ENCODE results near the gene HLA-DRB1. TPM values are rescaled to one million over a fixed set of nuclear protein-coding genes. Genes with fewer than 3 reads are reported as not detected.

The HLA-DRB1 gene
- total RNA-seq, 1 experiment from 2014 or later, result 1.4 TPM

- CTCF ChIA-PET, result no interaction called here
- no peak for ATAC-seq
- H3K27ac Mint-ChIP-seq, result no peak overlapping the region
Observed at GRCh38 chr6:32603888-32604287, 14.2 kb upstream of the HLA-DRB1 start.

GRCh38 chr6:32603222-32603621 is 13.6 kb upstream of the HLA-DRB1 start:
- Mint-ChIP-seq H3K27ac (no peak overlapping the region), H3K36me3 (peaks cover 3% of the 10 kb centered on the region), H3K27me3 (ENCODE audit: low read depth) (peaks cover 23% of the 10 kb centered on the region), H3K9me3 (peaks cover 12% of the 10 kb centered on the region), H3K4me1 (no peaks in the 10 kb centered on the region), H3K4me3 (no peak overlapping the region)
- no peak for DNase-seq (ENCODE audit: low spot score)
- no peak for TF ChIP-seq ZSCAN18 (CRISPR knock-in tag; IDR thresholded peaks at IDR 0.05)
- no peak for TF ChIP-seq JAZF1 (CRISPR knock-in tag; IDR thresholded peaks at IDR 0.05)
- TF ChIP-seq ZNF532 (CRISPR knock-in tag; IDR thresholded peaks at IDR 0.05; ENCODE audit: borderline replicate concordance), result no peak
- no peak for TF ChIP-seq HMGA2 (CRISPR knock-in tag; IDR thresholded peaks at IDR 0.05)
- TF ChIP-seq HMGXB4 (CRISPR knock-in tag; IDR thresholded peaks at IDR 0.05), result no peak
- TF ChIP-seq NR2C2 (CRISPR knock-in tag; IDR thresholded peaks at IDR 0.05), result no peak
- TF ChIP-seq OVOL2 (CRISPR knock-in tag; IDR thresholded peaks at IDR 0.05; ENCODE audit: borderline replicate concordance), result no peak
- no peak for TF ChIP-seq JUN (CRISPR knock-in tag; IDR thresholded peaks at IDR 0.05)
- no peak for TF ChIP-seq TP53 (CRISPR knock-in tag; IDR thresholded peaks at IDR 0.05)
- ChIA-PET POLR2A (no interaction called here), CTCF (no interaction called here)
- ATAC-seq, result no peak

More at GRCh38 chr6:32603888-32604287, 14.2 kb upstream of the HLA-DRB1 start:
- H3K4me1 Mint-ChIP-seq, result no peaks in the 10 kb centered on the region
- H3K36me3 Mint-ChIP-seq, result peaks cover 2% of the 10 kb centered on the region
- H3K4me3 Mint-ChIP-seq, result no peak overlapping the region
- peaks cover 23% of the 10 kb centered on the region for H3K27me3 Mint-ChIP-seq (ENCODE audit: low read depth)
- peaks cover 9% of the 10 kb centered on the region for H3K9me3 Mint-ChIP-seq
- TF ChIP-seq GRHL2 (CRISPR knock-in tag; IDR thresholded peaks at IDR 0.05; ENCODE audit: insufficient replicate concordance, severe bottlenecking) (no peak), SOX15 (CRISPR knock-in tag; IDR thresholded peaks at IDR 0.05) (no peak), JUN (CRISPR knock-in tag; IDR thresholded peaks at IDR 0.05) (no peak), FOXP1 (CRISPR knock-in tag; IDR thresholded peaks at IDR 0.05; ENCODE audit: borderline replicate concordance) (no peak), ZNF281 (CRISPR knock-in tag; IDR thresholded peaks at IDR 0.05) (no peak)
- DNase-seq (ENCODE audit: low spot score), result no peak
- POLR2A ChIA-PET, result no interaction called here
